ENCODE data around the gene ZC3H4. TPM values are rescaled to one million over a fixed set of nuclear protein-coding genes. Genes with fewer than 3 reads are reported as not detected.

Gene ZC3H4
- total RNA-seq, 1 experiment from 2014 or later, result 105 TPM

GRCh38 chr19:47109541-47110375 is 3.8 kb downstream of the ZC3H4 start:
- peaks cover 11% of the 10 kb centered on the region for H3K4me1 ChIP-seq (ENCODE audit: insufficient read depth, low read length)
- H3K14ac ChIP-seq (ENCODE audit: insufficient read depth, low read length), result peak overlapping the region; percentile 58
- H2BK120ac ChIP-seq (ENCODE audit: low read depth, low read length, poor library complexity, severe bottlenecking), result no peak overlapping the region
- H3K56ac ChIP-seq (ENCODE audit: insufficient read length, low read depth, low read length), result peak overlapping the region; percentile 33
- H3K4me2 ChIP-seq (ENCODE audit: insufficient read depth, insufficient read length, low read length), result peak overlapping the region; percentile 61
- H4K5ac ChIP-seq (ENCODE audit: insufficient read length, low read depth, low read length), result peak overlapping the region; percentile 15
- no peaks in the 10 kb centered on the region; a peak in 1 of 5 replicates for H3K9me3 Mint-ChIP-seq
- H4K8ac ChIP-seq (replicated peaks; ENCODE audit: insufficient read length, low read depth, low read length), result no peak overlapping the region
- H2BK20ac ChIP-seq (ENCODE audit: low read depth, low read length, poor library complexity, severe bottlenecking), result no peak overlapping the region
- H3K27me3 Mint-ChIP-seq (ENCODE audit: low read depth), result peaks cover 5% of the 10 kb centered on the region; the same call in 1 of the 2 replicates
- H3K79me1 ChIP-seq (ENCODE audit: insufficient read depth, low read depth, low read length, poor library complexity, severe bottlenecking), result no peaks in the 10 kb centered on the region
- H2BK15ac ChIP-seq (ENCODE audit: low read depth, low read length), result no peak overlapping the region
- no peak overlapping the region; the same call in 1 of the 2 replicates for H3K4ac ChIP-seq (ENCODE audit: low read depth, low read length)
- H3T11ph ChIP-seq (ENCODE audit: low read length), result peak overlapping the region; percentile 11
- H2BK12ac ChIP-seq (ENCODE audit: insufficient read length, low read depth, low read length), result peak overlapping the region; percentile 6
- H2BK5ac ChIP-seq (ENCODE audit: insufficient read length, low read length), result peak overlapping the region; percentile 35
- TF ChIP-seq, protein P1, sequence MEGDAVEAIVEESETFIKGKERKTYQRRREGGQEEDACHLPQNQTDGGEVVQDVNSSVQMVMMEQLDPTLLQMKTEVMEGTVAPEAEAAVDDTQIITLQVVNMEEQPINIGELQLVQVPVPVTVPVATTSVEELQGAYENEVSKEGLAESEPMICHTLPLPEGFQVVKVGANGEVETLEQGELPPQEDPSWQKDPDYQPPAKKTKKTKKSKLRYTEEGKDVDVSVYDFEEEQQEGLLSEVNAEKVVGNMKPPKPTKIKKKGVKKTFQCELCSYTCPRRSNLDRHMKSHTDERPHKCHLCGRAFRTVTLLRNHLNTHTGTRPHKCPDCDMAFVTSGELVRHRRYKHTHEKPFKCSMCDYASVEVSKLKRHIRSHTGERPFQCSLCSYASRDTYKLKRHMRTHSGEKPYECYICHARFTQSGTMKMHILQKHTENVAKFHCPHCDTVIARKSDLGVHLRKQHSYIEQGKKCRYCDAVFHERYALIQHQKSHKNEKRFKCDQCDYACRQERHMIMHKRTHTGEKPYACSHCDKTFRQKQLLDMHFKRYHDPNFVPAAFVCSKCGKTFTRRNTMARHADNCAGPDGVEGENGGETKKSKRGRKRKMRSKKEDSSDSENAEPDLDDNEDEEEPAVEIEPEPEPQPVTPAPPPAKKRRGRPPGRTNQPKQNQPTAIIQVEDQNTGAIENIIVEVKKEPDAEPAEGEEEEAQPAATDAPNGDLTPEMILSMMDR (conservative IDR thresholded peaks at IDR 0.05), result no peak
- peak overlapping the region; percentile 88 for H3K27ac ChIP-seq (ENCODE audit: insufficient read length, low read depth, low read length)
- H3K23ac ChIP-seq (ENCODE audit: insufficient read length, low read depth, low read length), result no peak overlapping the region
- H4K20me1 ChIP-seq (ENCODE audit: control insufficient read depth, insufficient read depth, insufficient read length), result no peaks in the 10 kb centered on the region
- H3K4me1 Mint-ChIP-seq, result peaks cover 44 to 45% of the 10 kb centered on the region in 2 experiments
- H3K27me3 ChIP-seq (ENCODE audit: insufficient read depth, low read length), result no peaks in the 10 kb centered on the region
- no CpG with 5 or more reads among the region's 15 CpGs for WGBS (ENCODE audit: extremely low coverage, insufficient read length, low lambda C conversion rate)
- peak overlapping the region; percentile 91 to 98 for H3K4me3 Mint-ChIP-seq
- H3K9me3 ChIP-seq (ENCODE audit: control insufficient read depth, low read depth, low read length), result no peaks in the 10 kb centered on the region
- DNase-seq, result no peak
- no peak overlapping the region for H4K91ac ChIP-seq (ENCODE audit: insufficient read length, low read depth, low read length)
- peaks cover 18 to 44% (median 43%) of the 10 kb centered on the region in 3 experiments for H3K36me3 Mint-ChIP-seq (ENCODE audit: insufficient read depth in 1 of 3, low read depth in 3 of 3)
- peak overlapping the region; percentile 92 for H3K9ac ChIP-seq (ENCODE audit: extremely low read depth, insufficient read length, low read length)
- H2AK5ac ChIP-seq (ENCODE audit: insufficient read length, low read length), result peak overlapping the region; percentile 17
- H3K27ac Mint-ChIP-seq, result peak overlapping the region; percentile 96 to 100 (median 98)
- H3K18ac ChIP-seq (ENCODE audit: insufficient read length, low read depth, low read length), result peak overlapping the region; percentile 21
- peaks cover 25% of the 10 kb centered on the region for H3K23me2 ChIP-seq (ENCODE audit: insufficient read length, low read depth, low read length, poor library complexity, severe bottlenecking)
- no peak overlapping the region for H2AFZ ChIP-seq (ENCODE audit: low read length)
- H3K79me2 ChIP-seq (ENCODE audit: insufficient read depth, low read length), result peaks cover 16% of the 10 kb centered on the region; the same call in 1 of the 2 replicates

Measured in H9 (cell line).